Lung (tissue), 12 donors: Measurements from ENCODE around the gene FATE1. TPM values are rescaled to one million over a fixed set of nuclear protein-coding genes. Genes with fewer than 3 reads are reported as not detected.
A peak's percentile ranks its signal among the peaks of the same experiment; 100 is the strongest.

ENCODE experiments used
- ATAC-seq: fragments of 200-7000 bp; cut with Tn5 transposase; one replicate; pipeline ENCODE4 v1.9.1; 2020; ENCODE audit warnings: moderate number of reproducible peaks; ENCODE audit not compliant: insufficient read depth, low FRiP score
- DNase-seq, 3 donors: peaks; one replicate each; pipeline ENCODE4 v3.0.0-alpha.2; 2013 to 2017
- H3K27ac ChIP-seq, 2 donors: one replicate each; pipeline ENCODE4 v1.5.1; 2013; ENCODE audit warnings: mild to moderate bottlenecking in 2 of 2, moderate library complexity in 2 of 2, control low read depth in 1 of 2, inconsistent platforms in 1 of 2, low read depth in 1 of 2, low read length in 1 of 2
- H3K27me3 ChIP-seq, 3 donors: one replicate each; pipeline ENCODE4 v1.5.1; 2013; ENCODE audit warnings: low read length in 2 of 3; ENCODE audit not compliant: control insufficient read depth in 3 of 3, insufficient read depth in 3 of 3
- H3K36me3 ChIP-seq, 4 donors: one replicate each; pipeline ENCODE4 v1.5.1; 2013; ENCODE audit warnings: low read length in 4 of 4, mild to moderate bottlenecking in 1 of 4, moderate library complexity in 1 of 4; ENCODE audit not compliant: control insufficient read depth in 4 of 4, insufficient read depth in 4 of 4
- H3K4me1 ChIP-seq, 5 donors: one replicate each; pipeline ENCODE4 v1.5.1; 2013; ENCODE audit warnings: low read length in 5 of 5, mild to moderate bottlenecking in 2 of 5, moderate library complexity in 1 of 5; ENCODE audit not compliant: control insufficient read depth in 5 of 5, insufficient read depth in 5 of 5
- H3K4me3 ChIP-seq: one replicate; pipeline ENCODE4 v1.5.1; 2013; ENCODE audit warnings: mild to moderate bottlenecking, control low read depth, moderate library complexity
- H3K9ac ChIP-seq, 2 donors: one replicate each; pipeline ENCODE4 v1.5.1; 2013; ENCODE audit warnings: low read length in 2 of 2, control low read depth in 1 of 2; ENCODE audit not compliant: insufficient read depth in 1 of 2
- H3K9me3 ChIP-seq, 4 donors: one replicate each; pipeline ENCODE4 v1.5.1; 2013; ENCODE audit warnings: low read length in 3 of 4, mild to moderate bottlenecking in 1 of 4, moderate library complexity in 1 of 4; ENCODE audit not compliant: control insufficient read depth in 4 of 4, insufficient read depth in 3 of 4
- WGBS, 2 donors: extraction: QIAGEN DNeasy Blood & Tissue Kit; methylation state at CpG; one replicate each; pipeline ENCODE4 v1.1.7; 2013; 5-methylcytosine and 5-hydroxymethylcytosine counted together
- polyA plus RNA-seq, 2 donors: library from polyadenylated mRNA; stranded (reverse); fragments of 200-250 nt; gene quantifications; one replicate each; pipeline ENCODE4 v1.2.1, GENCODE V29; 2013
- total RNA-seq, 2 donors: library from RNA; depleted of rRNA in 1 of 2; stranded (reverse); fragments of >200 nt in 1 of 2; gene quantifications; one replicate each; pipeline ENCODE4 v1.2.1, GENCODE V29; 2014 to 2021
- TF ChIP-seq, protein P1 (sequence below): IDR thresholded peaks from 2 replicates; pipeline ENCODE4 v1.5.1; 2012; ENCODE audit warnings: mild to moderate bottlenecking; ENCODE audit errors: control extremely low read depth, extremely low read depth
- donor health status: control.
- donor health status: control.
- donor health status: Bipolar disorder and iron deficiency.
- donor health status: healthy.
- donor health status: DM: yes; HTN: yes; CAD: no.

The FATE1 gene
- total and polyA plus RNA-seq, 4 donors: 0.05 to 1.0 (median 0.37) TPM; not detected in 1

DNA sequence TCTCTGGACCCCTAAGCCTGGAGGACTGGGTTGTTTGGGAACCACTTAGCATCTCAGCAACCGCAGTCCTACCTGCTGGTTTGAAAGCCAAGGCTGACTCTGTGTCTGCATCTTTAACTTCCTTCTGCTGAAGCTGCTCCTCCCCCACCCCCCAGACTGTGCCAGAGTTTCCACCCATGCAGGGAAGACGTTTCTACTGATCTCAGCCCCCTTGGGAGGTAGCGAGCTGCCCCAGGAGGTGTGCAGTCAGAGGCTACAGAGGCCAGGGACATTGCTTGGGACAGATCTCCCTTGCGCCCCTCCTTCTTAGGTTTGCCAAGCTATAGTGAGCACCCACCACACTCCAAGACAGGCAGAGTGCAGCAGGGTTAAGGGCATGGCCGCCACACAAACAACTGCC is 4.7 kb upstream of the FATE1 start:
- Histone ChIP-seq H3K27ac (peak overlapping the region in 1 of 2 donors; percentile 23), H3K9ac (no peak overlapping the region), H3K4me1 (peaks cover 0 to 4% (median 0%) of the 10 kb centered on the region in 5 donors), H3K27me3 (peaks cover 0 to 6% (median 2%) of the 10 kb centered on the region in 3 donors), H3K9me3 (peaks cover 0 to 3% (median 0%) of the 10 kb centered on the region in 4 donors), H3K36me3 (no peaks in the 10 kb centered on the region), H3K4me3 (no peak overlapping the region)
- DNase-seq (no peak), ATAC-seq (no peak)
- TF ChIP-seq, protein P1, sequence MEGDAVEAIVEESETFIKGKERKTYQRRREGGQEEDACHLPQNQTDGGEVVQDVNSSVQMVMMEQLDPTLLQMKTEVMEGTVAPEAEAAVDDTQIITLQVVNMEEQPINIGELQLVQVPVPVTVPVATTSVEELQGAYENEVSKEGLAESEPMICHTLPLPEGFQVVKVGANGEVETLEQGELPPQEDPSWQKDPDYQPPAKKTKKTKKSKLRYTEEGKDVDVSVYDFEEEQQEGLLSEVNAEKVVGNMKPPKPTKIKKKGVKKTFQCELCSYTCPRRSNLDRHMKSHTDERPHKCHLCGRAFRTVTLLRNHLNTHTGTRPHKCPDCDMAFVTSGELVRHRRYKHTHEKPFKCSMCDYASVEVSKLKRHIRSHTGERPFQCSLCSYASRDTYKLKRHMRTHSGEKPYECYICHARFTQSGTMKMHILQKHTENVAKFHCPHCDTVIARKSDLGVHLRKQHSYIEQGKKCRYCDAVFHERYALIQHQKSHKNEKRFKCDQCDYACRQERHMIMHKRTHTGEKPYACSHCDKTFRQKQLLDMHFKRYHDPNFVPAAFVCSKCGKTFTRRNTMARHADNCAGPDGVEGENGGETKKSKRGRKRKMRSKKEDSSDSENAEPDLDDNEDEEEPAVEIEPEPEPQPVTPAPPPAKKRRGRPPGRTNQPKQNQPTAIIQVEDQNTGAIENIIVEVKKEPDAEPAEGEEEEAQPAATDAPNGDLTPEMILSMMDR: no peak
- 50 to 64% methylated on average over 5 of the region's 5 CpGs for WGBS, 2 donors

DNA sequence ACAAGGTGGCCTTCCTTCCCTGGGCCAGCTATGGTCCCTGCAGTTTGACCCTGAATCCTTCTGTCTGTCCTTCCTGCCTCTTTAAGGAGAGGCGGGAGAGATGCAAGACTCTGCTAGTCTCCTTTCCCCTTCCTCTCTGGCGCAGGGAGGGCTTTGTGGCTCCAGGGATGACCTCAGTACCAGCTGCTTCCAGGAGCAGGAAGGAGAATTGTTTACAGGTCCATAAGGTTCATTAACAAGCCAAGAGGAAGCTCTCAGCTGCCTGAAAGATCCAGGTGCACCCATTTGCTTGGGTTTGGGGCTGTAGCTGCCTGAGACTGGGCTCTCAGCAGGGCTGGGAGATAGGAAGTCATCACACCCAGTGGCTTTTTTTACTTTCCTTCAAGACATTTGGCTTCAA is 4.0 kb upstream of the FATE1 start:
- Histone ChIP-seq H3K36me3 (no peaks in the 10 kb centered on the region), H3K27ac (peak overlapping the region in 1 of 2 donors; percentile 37), H3K4me3 (no peak overlapping the region), H3K4me1 (peaks cover 0 to 4% (median 0%) of the 10 kb centered on the region in 5 donors), H3K27me3 (peaks cover 0 to 6% (median 2%) of the 10 kb centered on the region in 3 donors), H3K9ac (no peak overlapping the region), H3K9me3 (peaks cover 0 to 3% (median 0%) of the 10 kb centered on the region in 4 donors)
- ATAC-seq (no peak), DNase-seq (peak in 1 of 3 donors; percentile 32)
- TF ChIP-seq, protein P1: no peak
- WGBS, 2 donors: 23 to 28% methylated on average over 2 of the region's 2 CpGs

DNA sequence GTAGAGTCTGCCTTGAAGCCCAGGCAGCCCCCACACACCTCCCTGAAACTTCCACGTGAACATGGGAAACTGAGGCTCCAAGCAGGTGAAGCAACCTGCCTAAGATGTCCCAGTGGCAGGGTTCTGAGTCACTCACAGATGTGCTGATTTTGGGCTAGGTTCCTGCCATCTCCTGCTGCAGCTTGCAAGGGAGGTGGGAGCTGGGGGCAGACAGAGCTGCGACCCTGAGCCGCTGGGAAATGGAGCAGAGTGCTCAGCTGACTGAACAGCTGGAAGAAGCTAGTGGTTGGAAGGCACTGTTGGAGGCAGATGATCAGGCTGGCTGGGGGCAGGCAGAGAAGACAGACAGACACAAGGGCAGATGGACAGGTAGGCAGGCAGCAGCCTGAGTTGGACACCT is 3.6 kb upstream of the FATE1 start:
- Histone ChIP-seq H3K27me3 (peaks cover 0 to 6% (median 2%) of the 10 kb centered on the region in 3 donors), H3K36me3 (no peaks in the 10 kb centered on the region), H3K4me3 (no peak overlapping the region), H3K4me1 (peaks cover 0 to 4% (median 0%) of the 10 kb centered on the region in 5 donors), H3K9ac (no peak overlapping the region), H3K9me3 (peaks cover 0 to 3% (median 0%) of the 10 kb centered on the region in 4 donors), H3K27ac (peak overlapping the region in 1 of 2 donors; percentile 37)
- 59 to 66% methylated on average over 3 of the region's 3 CpGs for WGBS, 2 donors
- DNase-seq: no peak
- TF ChIP-seq, protein P1: no peak
- no peak for ATAC-seq

DNA sequence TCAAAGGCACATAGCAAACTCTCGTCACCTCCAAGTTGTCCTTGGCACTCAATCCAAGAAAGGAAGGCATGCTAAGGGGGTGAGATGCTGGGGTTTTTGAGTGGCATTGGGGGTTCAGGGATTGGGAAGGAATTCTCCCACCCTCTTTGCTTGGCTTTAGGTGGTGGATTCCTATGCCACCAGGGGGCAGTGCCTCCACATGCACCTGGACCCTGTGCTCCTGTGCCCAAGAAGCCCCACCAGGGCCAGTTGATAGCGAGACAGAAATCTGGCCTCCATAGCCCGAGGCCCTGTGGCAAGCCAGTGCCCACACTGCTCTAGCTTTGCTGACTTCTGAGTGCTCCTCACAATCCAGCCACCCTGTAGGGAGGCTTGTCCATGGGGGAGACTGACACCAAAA is 2.0 kb upstream of the FATE1 start:
- DNase-seq (no peak), ATAC-seq (no peak)
- TF ChIP-seq, protein P1: no peak
- H3K4me3 ChIP-seq: no peak overlapping the region
- no peak overlapping the region for H3K27ac ChIP-seq
- peaks cover 0 to 6% (median 2%) of the 10 kb centered on the region in 3 donors for H3K27me3 ChIP-seq
- H3K4me1 ChIP-seq: peaks cover 0 to 4% (median 0%) of the 10 kb centered on the region in 5 donors
- 59 to 63% methylated on average over 3 of the region's 3 CpGs for WGBS, 2 donors
- no peaks in the 10 kb centered on the region for H3K36me3 ChIP-seq
- peaks cover 0 to 3% (median 0%) of the 10 kb centered on the region in 4 donors for H3K9me3 ChIP-seq
- H3K9ac ChIP-seq: no peak overlapping the region
